Hepatocyte (in vitro differentiated cells): ENCODE data around the gene BICD1.

Source experiments
- EZH2 ChIP-seq: fragments of 200-600 bp; sonication (generic); IDR thresholded peaks from 2 replicates; pipeline ENCODE4 v1.6.1; 2016; ENCODE audit warnings: antibody characterized with exemption, mild to moderate bottlenecking, borderline replicate concordance
- EZH2phosphoT487 ChIP-seq: fragments of 200-600 bp; sonication (generic); IDR thresholded peaks from one replicate; pipeline ENCODE4 v1.6.1; 2018; ENCODE audit warnings: antibody characterized with exemption, mild to moderate bottlenecking, low read depth, moderate library complexity; ENCODE audit not compliant: unreplicated experiment, severe bottlenecking
- TF ChIP-seq, protein P1 (sequence below): fragments of 200-600 bp; sonication (generic); IDR thresholded peaks from 2 replicates; pipeline ENCODE4 v1.5.1; 2016; ENCODE audit warnings: antibody characterized with exemption, mild to moderate bottlenecking; ENCODE audit not compliant: poor library complexity

DNA sequence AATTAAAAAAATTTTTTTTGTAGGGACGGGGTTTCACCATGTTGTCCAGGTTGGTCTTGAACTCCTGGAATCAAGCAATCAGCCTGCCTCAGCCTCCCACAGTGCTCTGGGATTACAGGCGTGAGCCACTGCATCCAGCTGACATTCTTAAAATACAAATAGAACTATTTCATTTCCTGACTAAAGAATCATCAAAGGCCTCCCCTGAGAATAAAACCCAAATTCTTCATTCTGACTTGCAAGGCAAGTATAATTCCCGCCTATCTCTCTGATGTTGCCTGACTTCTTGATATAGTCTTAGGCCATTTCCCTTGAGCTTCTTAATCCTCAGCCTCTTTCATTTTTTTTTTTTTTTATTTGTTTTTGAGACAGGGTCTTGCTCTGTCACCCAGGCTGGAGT lies 4.4 kb upstream of the BICD1 start:
- TF ChIP-seq, protein P1, sequence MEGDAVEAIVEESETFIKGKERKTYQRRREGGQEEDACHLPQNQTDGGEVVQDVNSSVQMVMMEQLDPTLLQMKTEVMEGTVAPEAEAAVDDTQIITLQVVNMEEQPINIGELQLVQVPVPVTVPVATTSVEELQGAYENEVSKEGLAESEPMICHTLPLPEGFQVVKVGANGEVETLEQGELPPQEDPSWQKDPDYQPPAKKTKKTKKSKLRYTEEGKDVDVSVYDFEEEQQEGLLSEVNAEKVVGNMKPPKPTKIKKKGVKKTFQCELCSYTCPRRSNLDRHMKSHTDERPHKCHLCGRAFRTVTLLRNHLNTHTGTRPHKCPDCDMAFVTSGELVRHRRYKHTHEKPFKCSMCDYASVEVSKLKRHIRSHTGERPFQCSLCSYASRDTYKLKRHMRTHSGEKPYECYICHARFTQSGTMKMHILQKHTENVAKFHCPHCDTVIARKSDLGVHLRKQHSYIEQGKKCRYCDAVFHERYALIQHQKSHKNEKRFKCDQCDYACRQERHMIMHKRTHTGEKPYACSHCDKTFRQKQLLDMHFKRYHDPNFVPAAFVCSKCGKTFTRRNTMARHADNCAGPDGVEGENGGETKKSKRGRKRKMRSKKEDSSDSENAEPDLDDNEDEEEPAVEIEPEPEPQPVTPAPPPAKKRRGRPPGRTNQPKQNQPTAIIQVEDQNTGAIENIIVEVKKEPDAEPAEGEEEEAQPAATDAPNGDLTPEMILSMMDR: no peak
- no peak for TF ChIP-seq EZH2
- TF ChIP-seq EZH2phosphoT487: no peak
